Right lobe of liver (tissue), 6 donors: ENCODE results near the gene SLC6A9. TPM values are rescaled to one million over a fixed set of nuclear protein-coding genes. Genes with fewer than 3 reads are reported as not detected.

ENCODE experiments used
- ATAC-seq, 4 donors: fragments of 200-7000 bp; cut with Tn5 transposase; one replicate each; pipeline ENCODE4 v1.9.1; 2020; ENCODE audit warnings: mild to moderate bottlenecking in 4 of 4, moderate library complexity in 4 of 4
- DNase-seq, 3 donors: peaks; one replicate each; pipeline ENCODE4 v3.0.0-alpha.2; 2020
- H3K27ac ChIP-seq, 3 donors: fragments of 200-600 bp; one replicate each; pipeline ENCODE4 v1.8.0; 2022
- H3K27me3 ChIP-seq, 2 donors: fragments of 200-600 bp; one replicate each; pipeline ENCODE4 v1.8.0; 2022
- H3K36me3 ChIP-seq, 4 donors: fragments of 200-600 bp; sonication (generic) in 1 of 4; one replicate each; pipeline versions ENCODE4 v1.5.1 to v1.8.0; 2017 to 2022; ENCODE audit warnings: control low read depth in 1 of 4
- H3K4me1 ChIP-seq, 4 donors: fragments of 200-600 bp; sonication (generic) in 1 of 4; one replicate each; pipeline versions ENCODE4 v1.5.1 to v1.8.0; 2017 to 2022; ENCODE audit warnings: control low read depth in 1 of 4
- H3K4me3 ChIP-seq, 3 donors: fragments of 200-600 bp; one replicate each; pipeline ENCODE4 v1.8.0; 2022
- H3K9me3 ChIP-seq, 4 donors: fragments of 200-600 bp; sonication (generic) in 1 of 4; one replicate each; pipeline versions ENCODE4 v1.5.1 to v1.8.0; 2017 to 2022; ENCODE audit warnings: control low read depth in 1 of 4
- POLR2A ChIP-seq: fragments of 450-650 bp; IDR thresholded peaks from one replicate; pipeline ENCODE4 v1.6.1; 2017; ENCODE audit warnings: antibody characterized with exemption, mild to moderate bottlenecking
- WGBS: methylation state at CpG from one replicate; pipeline ENCODE4 v1.1.6; 2018; ENCODE audit warnings: low coverage, low lambda C conversion rate; ENCODE audit not compliant: insufficient coverage; ENCODE audit errors: missing lambda C conversion rate; 5-methylcytosine and 5-hydroxymethylcytosine counted together
- intact Hi-C, 2 donors: fragments of 100-400 bp; cut with DNase I; formaldehyde crosslinking; loops; one replicate each; pipeline versions ENCODE4 v1.11.2 to v1.14.1; 2022
- total RNA-seq, 6 experiments: library from RNA; depleted of rRNA in 2 of 6; stranded (reverse); fragments of >200 nt in 2 of 6; fragmentation: NEBNext Ultra II Directional in 3 of 6; extraction: Animal tissue kit (Norgen Biotek cat#: 25700) in 3 of 6; gene quantifications; one replicate each; pipeline versions ENCODE4 v1.1.0 to v1.2.4, GENCODE V29; 2016 to 2023
- TF ChIP-seq, protein P1 (sequence below), 4 donors: fragments of 200-600 bp in 3 of 4; fragments of 450-650 bp in 1 of 4; IDR thresholded peaks; one replicate each; pipeline versions ENCODE4 v1.5.1 to v1.8.0; 2016 to 2022; ENCODE audit warnings: antibody characterized with exemption in 4 of 4, mild to moderate bottlenecking in 2 of 4
- donor health status: DM: no; HTN: yes; CAD: no.
- donor health status: DM: no; HTN: no; CAD: no.
- donor health status: DM: no; HTN: no; CAD: no.
- donor health status: DM: no; HTN: yes; CAD: no.
- donor health status: DM: no; HTN: yes; CAD: no.

Gene SLC6A9
- total RNA-seq, 6 experiments from 2014 or later: 0.78 to 2.2 (median 1.9) TPM

DNA sequence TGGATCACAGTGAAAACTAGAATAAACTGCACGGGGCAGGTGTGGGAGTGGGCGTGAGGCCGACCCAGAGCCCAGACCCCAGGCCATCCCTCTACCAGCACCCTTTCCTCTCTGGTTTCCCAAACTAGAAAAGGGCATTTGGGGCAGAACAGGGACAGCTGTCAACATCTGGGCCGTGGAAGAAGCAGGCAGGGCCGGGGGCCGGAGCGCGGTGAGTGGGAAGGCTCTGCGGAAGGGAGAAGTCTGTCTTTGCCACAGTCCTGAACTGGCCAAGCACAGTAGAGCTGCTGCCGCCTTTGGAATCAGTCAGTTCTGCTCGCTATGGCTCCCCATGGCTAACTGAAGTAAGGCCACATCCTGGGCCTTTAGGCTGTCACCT lies 33.3 kb downstream of the SLC6A9 start:
- Histone ChIP-seq H3K36me3 (no peaks in the 10 kb centered on the region), H3K4me1 (no peaks in the 10 kb centered on the region), H3K9me3 (no peaks in the 10 kb centered on the region), H3K27ac (no peak overlapping the region), H3K27me3 (no peaks in the 10 kb centered on the region), H3K4me3 (no peak overlapping the region)
- intact Hi-C loops: no loop called here
- DNase-seq (no peak), ATAC-seq (no peak)
- no peak for TF ChIP-seq POLR2A
- TF ChIP-seq, protein P1, sequence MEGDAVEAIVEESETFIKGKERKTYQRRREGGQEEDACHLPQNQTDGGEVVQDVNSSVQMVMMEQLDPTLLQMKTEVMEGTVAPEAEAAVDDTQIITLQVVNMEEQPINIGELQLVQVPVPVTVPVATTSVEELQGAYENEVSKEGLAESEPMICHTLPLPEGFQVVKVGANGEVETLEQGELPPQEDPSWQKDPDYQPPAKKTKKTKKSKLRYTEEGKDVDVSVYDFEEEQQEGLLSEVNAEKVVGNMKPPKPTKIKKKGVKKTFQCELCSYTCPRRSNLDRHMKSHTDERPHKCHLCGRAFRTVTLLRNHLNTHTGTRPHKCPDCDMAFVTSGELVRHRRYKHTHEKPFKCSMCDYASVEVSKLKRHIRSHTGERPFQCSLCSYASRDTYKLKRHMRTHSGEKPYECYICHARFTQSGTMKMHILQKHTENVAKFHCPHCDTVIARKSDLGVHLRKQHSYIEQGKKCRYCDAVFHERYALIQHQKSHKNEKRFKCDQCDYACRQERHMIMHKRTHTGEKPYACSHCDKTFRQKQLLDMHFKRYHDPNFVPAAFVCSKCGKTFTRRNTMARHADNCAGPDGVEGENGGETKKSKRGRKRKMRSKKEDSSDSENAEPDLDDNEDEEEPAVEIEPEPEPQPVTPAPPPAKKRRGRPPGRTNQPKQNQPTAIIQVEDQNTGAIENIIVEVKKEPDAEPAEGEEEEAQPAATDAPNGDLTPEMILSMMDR (IDR thresholded peaks at IDR 0.05): no peak
- 55% methylated on average over 3 of the region's 11 CpGs for WGBS

DNA sequence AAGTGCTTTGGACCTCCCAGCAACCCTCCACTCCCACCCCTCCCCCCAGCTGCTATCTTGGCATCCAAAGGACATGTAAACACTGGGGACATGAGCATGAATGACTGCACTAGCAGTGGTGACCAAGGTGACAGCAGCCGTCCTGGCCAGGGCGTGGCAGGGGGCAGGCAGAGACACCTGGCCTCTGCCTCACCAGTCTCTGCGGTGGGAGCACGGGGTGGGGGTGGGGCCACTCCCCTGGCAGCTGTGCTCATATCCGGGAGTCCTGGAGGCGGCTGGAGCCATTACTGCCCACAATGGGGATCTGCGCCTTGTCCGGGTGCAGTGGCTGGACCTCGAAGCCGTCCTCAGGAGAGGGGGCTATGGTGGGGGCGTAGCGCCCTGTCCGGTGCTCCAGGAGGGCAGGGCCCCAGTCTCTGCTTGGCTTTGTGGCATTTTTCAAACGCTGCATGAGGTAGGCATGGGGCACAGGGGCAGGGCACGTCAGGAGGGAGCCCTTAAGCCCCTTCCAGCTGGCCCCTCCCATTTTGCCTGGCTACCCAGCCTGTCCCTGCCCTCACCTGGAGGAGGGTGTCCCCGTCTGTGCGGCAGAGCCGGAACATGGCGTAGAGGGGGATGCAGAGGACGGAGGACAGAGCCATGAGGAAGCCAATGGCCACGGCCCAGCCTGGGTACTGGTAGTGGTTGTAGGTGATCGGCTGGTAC lies 33.8 kb downstream of the SLC6A9 start:
- no peak overlapping the region for H3K4me3 ChIP-seq
- H3K27me3 ChIP-seq: no peaks in the 10 kb centered on the region
- no peaks in the 10 kb centered on the region for H3K9me3 ChIP-seq
- WGBS: 75% methylated on average over 4 of the region's 22 CpGs
- H3K36me3 ChIP-seq: no peaks in the 10 kb centered on the region
- intact Hi-C loops: no loop called here
- ATAC-seq (peak in 1 of 4 donors; percentile 15), DNase-seq (no peak)
- H3K27ac ChIP-seq: no peak overlapping the region
- no peaks in the 10 kb centered on the region for H3K4me1 ChIP-seq
- TF ChIP-seq, protein P1 (IDR thresholded peaks at IDR 0.05): no peak
- TF ChIP-seq POLR2A: no peak

DNA sequence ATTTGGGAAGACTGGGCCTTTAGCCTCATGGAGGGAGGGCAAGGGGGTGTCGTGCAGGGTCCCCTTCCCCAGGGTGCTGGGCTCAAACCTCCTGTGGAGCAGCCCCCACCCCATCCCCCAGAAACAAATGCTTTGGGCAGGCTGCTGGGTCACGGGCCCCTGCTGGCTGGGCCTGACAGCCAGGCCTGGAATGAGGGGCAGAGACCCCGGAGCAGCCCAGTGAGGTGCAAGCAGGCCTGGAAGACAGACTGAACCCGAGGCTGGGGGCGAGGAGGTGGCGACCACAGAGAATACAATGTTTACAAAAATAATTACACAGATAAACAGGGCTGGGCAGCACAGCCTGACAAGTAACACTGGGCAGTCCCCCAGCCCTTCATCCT lies 34.5 kb downstream of the SLC6A9 start:
- DNase-seq (no peak), ATAC-seq (no peak)
- no peaks in the 10 kb centered on the region for H3K36me3 ChIP-seq
- no peak overlapping the region for H3K27ac ChIP-seq
- TF ChIP-seq POLR2A: no peak
- TF ChIP-seq, protein P1 (IDR thresholded peaks at IDR 0.05): no peak
- WGBS: 83% methylated on average over 2 of the region's 6 CpGs
- H3K4me1 ChIP-seq: no peaks in the 10 kb centered on the region
- no peak overlapping the region for H3K4me3 ChIP-seq
- H3K9me3 ChIP-seq: no peaks in the 10 kb centered on the region
- intact Hi-C loops: no loop called here
- H3K27me3 ChIP-seq: no peaks in the 10 kb centered on the region

DNA sequence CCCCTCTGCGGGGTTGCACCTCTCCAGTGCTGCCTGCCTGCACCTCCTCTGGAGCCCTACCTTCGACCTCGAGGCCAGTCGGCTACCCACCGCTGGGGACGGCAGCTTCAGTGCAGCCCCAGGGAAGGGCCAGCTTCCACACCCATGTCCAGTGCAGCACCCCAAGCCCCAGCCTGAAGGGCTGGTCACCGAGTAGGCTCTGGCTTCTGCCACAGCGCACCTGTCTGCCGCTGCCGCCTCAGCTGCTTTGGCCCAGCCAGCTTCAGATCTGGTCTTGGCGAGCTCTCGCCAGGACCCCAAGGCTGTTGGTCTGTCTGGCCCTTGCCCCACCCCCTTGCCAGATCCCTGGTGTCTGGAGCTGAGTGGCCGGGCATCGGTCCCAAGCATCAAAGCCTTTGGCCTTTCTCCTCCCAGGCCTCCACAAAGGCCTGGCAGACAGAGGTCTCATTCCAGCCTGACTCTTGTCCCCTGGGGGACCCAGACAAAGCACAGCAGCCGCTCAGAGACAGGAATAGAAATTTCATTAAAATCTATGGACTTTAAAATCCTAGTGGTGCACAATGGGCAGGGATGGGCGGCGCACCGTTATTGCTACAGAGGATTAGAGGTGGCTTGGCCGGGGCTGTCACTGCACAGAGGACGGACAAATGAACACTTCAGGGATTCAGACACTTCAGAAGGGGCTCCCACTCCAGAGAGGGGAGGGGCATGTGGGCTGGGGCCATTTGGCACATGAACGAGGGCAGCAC lies 35.1 kb downstream of the SLC6A9 start:
- WGBS: 75% methylated on average over 4 of the region's 21 CpGs
- intact Hi-C loops: no loop called here
- H3K27me3 ChIP-seq: no peaks in the 10 kb centered on the region
- H3K9me3 ChIP-seq: no peaks in the 10 kb centered on the region
- no peak overlapping the region for H3K4me3 ChIP-seq
- DNase-seq: no peak
- no peak overlapping the region for H3K27ac ChIP-seq
- peaks cover 0 to 1% (median under 1%) of the 10 kb centered on the region in 4 donors for H3K4me1 ChIP-seq
- TF ChIP-seq POLR2A: no peak
- TF ChIP-seq, protein P1 (IDR thresholded peaks at IDR 0.05): no peak
- no peaks in the 10 kb centered on the region for H3K36me3 ChIP-seq
- ATAC-seq: no peak
